Measurements from ENCODE around the gene KCNIP3.
"Not testable (repeated sequence)": the region's sequence is repeated elsewhere in the genome, so short reads cannot be mapped to it uniquely, and the experiment has no call there.

Gene KCNIP3

GRCh38 chr2:95296880-95297487 lies at the start of gene KCNIP3:
KCNIP3 (plus strand) TSS chr2:95297347; CDS start chr2:95297439, 92 bp downstream.
- no peak for DNase-seq (ENCODE audit: low read depth)

- peak; percentile 18 for DNase-seq (ENCODE audit: low read depth)
These were observed 38.9 kb upstream of the KCNIP3 start for GRCh38 chr2:95258271-95258670.

GRCh38 chr2:95260028-95261023 lies 36.8 kb upstream of the KCNIP3 start:
- DNase-seq (ENCODE audit: low read depth) = peak; percentile 26

- no peak for DNase-seq (ENCODE audit: low read depth)
These were observed 35.5 kb upstream of the KCNIP3 start for GRCh38 chr2:95261602-95262001.

- DNase-seq (ENCODE audit: low read depth) = no peak
These were observed 34.1 kb upstream of the KCNIP3 start for GRCh38 chr2:95262896-95263542.

- DNase-seq (ENCODE audit: low read depth) = no peak
These were observed 32.5 kb upstream of the KCNIP3 start for GRCh38 chr2:95264624-95265023.

- no peak for DNase-seq (ENCODE audit: low read depth)
These were observed 32.0 kb upstream of the KCNIP3 start for GRCh38 chr2:95265182-95265581.

- no peak for DNase-seq (ENCODE audit: low read depth)
These were observed 30.2 kb upstream of the KCNIP3 start for GRCh38 chr2:95266781-95267430.

GRCh38 chr2:95267458-95268210 lies 29.5 kb upstream of the KCNIP3 start:
- DNase-seq (ENCODE audit: low read depth) = peak; percentile 20

- no peak for DNase-seq (ENCODE audit: low read depth)
These were observed 28.7 kb upstream of the KCNIP3 start for GRCh38 chr2:95268211-95269035.

- DNase-seq (ENCODE audit: low read depth) = no peak
These were observed 28.0 kb upstream of the KCNIP3 start for GRCh38 chr2:95269036-95269680.

GRCh38 chr2:95269745-95270144 lies 27.4 kb upstream of the KCNIP3 start:
- not testable (repeated sequence) for DNase-seq (ENCODE audit: low read depth)

- DNase-seq (ENCODE audit: low read depth) = no peak
These were observed 26.5 kb upstream of the KCNIP3 start for GRCh38 chr2:95270541-95271081.

GRCh38 chr2:95271381-95271971 lies 25.7 kb upstream of the KCNIP3 start:
- DNase-seq (ENCODE audit: low read depth) = no peak

- no peak for DNase-seq (ENCODE audit: low read depth)
These were observed 24.8 kb upstream of the KCNIP3 start for GRCh38 chr2:95272299-95272751.

GRCh38 chr2:95272781-95273180 lies 24.4 kb upstream of the KCNIP3 start:
- no peak for DNase-seq (ENCODE audit: low read depth)

- no peak for DNase-seq (ENCODE audit: low read depth)
These were observed 23.4 kb upstream of the KCNIP3 start for GRCh38 chr2:95273566-95274290.
